ENCODE results near the gene SCRG1. TPM values are rescaled to one million over a fixed set of nuclear protein-coding genes. Genes with fewer than 3 reads are reported as not detected.

The SCRG1 gene
- total RNA-seq, 4 donors from 2014 or later, result 1.1 to 2.7 (median 1.8) TPM

DNA sequence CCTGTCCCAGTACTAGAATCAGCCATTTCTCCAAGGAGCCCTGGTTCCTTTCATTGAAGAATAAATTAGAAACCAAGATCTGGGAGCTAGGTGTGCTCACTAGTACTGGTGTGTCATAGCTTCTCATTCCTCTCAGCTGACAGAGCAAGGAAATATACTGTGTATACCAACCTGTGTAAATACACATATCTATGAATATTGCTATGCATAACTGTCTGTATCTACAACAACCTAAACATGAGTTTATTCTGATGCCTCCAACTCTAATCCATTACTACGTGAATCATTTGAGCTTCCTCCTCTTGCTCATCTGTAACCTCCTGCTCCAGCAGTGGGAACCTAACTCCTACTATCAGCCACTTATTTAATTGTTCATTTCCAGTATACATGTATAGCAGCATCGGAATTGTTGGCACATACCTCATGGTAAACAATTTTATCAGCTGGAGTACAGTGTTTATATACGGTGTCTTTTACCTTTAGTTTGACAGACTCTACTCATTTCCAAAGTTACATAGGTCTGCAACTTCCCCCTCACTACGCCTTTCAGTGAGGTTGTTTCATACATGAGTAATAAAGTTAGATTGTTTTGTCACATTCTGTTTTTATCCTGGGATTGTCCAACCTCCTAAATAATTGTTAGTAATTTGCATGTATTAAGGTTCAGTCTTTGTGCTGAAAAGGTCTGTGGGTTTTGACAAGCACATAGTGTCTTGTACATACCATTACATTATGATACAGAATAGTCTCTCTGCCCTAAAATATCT is 7.1 kb upstream of the SCRG1 start:
- ATAC-seq, result no peak
- H3K36me3 ChIP-seq, result peaks cover 0 to 47% of the 10 kb centered on the region in 2 donors
- no peaks in the 10 kb centered on the region for H3K9me3 ChIP-seq
- H3K4me1 ChIP-seq, result peaks cover 0 to 2% (median 0%) of the 10 kb centered on the region in 3 donors
- TF ChIP-seq POLR2A (IDR thresholded peaks at IDR 0.05) (no peak), EP300 (IDR thresholded peaks at IDR 0.05) (no peak), POLR2AphosphoS5 (IDR thresholded peaks at IDR 0.05) (no peak)
- TF ChIP-seq, protein P1, sequence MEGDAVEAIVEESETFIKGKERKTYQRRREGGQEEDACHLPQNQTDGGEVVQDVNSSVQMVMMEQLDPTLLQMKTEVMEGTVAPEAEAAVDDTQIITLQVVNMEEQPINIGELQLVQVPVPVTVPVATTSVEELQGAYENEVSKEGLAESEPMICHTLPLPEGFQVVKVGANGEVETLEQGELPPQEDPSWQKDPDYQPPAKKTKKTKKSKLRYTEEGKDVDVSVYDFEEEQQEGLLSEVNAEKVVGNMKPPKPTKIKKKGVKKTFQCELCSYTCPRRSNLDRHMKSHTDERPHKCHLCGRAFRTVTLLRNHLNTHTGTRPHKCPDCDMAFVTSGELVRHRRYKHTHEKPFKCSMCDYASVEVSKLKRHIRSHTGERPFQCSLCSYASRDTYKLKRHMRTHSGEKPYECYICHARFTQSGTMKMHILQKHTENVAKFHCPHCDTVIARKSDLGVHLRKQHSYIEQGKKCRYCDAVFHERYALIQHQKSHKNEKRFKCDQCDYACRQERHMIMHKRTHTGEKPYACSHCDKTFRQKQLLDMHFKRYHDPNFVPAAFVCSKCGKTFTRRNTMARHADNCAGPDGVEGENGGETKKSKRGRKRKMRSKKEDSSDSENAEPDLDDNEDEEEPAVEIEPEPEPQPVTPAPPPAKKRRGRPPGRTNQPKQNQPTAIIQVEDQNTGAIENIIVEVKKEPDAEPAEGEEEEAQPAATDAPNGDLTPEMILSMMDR (IDR thresholded peaks at IDR 0.05), result no peak
- 85 to 97% methylated on average over 4 of the region's 4 CpGs for WGBS, 2 donors (ENCODE audit: low coverage in 1 of 2)
- H3K4me3 ChIP-seq, result no peak overlapping the region
- no peak overlapping the region for H3K27ac ChIP-seq
- no peaks in the 10 kb centered on the region for H3K27me3 ChIP-seq

DNA sequence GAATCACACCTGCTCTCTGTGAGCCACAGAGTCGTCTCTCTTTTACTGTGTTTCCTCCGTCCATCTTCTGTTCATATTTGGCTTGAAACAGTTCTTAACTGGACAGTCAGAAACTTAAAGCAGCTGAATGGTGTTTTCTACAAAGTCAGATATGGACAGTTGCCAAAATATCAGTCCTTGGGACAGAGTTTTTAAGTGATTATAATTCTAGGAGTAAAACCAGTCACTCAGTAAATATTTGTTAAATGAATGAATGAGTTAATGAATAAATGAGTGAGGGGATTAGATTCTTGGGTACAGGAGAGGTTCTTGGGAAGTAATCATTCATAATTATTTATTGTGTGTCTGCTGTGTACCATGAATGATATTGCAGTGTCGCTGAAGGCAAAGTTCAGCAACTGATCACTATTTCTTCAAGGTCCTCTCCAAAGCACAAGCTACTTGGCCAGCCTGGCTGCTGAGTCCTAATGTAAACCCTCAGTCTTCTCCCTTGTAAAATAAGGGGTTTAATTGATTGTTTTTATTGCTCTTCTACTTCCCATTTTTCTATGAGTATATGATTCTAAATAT is 5.5 kb upstream of the SCRG1 start:
- no peak for ATAC-seq
- Histone ChIP-seq H3K9me3 (no peaks in the 10 kb centered on the region), H3K27ac (no peak overlapping the region), H3K4me1 (no peaks in the 10 kb centered on the region), H3K36me3 (peaks cover 0 to 37% of the 10 kb centered on the region in 2 donors), H3K27me3 (no peaks in the 10 kb centered on the region), H3K4me3 (no peak overlapping the region)
- TF ChIP-seq POLR2A (IDR thresholded peaks at IDR 0.05) (no peak), POLR2AphosphoS5 (IDR thresholded peaks at IDR 0.05) (no peak), EP300 (IDR thresholded peaks at IDR 0.05) (no peak)
- TF ChIP-seq, protein P1 (IDR thresholded peaks at IDR 0.05), result no peak
- 87 to 94% methylated on average over 3 of the region's 3 CpGs for WGBS, 2 donors (ENCODE audit: low coverage in 1 of 2)

DNA sequence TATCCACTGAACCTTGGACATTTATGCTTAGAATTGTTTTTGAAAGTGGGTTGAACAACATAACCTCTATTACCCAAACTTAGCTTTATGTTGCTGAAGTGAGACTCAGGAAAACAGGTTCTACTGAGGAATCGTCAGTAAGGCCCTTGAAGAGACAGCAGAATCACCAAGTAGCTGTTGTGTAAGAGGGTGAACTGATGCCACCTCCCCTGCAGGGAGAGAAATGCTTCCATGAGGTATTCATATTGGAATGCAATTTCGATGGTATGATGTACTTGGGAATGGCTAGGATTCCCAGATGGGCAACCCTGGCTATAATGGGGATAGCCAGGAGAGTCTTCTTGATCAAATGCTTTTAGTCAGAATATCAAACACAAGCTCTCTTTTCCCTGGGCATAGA is 4.1 kb upstream of the SCRG1 start:
- WGBS, 2 donors (ENCODE audit: low coverage in 1 of 2), result 100% methylated on average over 1 to 2 of the region's 2 CpGs
- H3K27me3 ChIP-seq, result no peaks in the 10 kb centered on the region
- H3K9me3 ChIP-seq, result no peaks in the 10 kb centered on the region
- ATAC-seq, result no peak
- no peak overlapping the region for H3K4me3 ChIP-seq
- peaks cover 0 to 34% of the 10 kb centered on the region in 2 donors for H3K36me3 ChIP-seq
- peaks cover 0 to 10% (median 0%) of the 10 kb centered on the region in 3 donors for H3K4me1 ChIP-seq
- no peak for TF ChIP-seq EP300 (IDR thresholded peaks at IDR 0.05)
- TF ChIP-seq, protein P1 (IDR thresholded peaks at IDR 0.05), result no peak
- no peak for TF ChIP-seq POLR2AphosphoS5 (IDR thresholded peaks at IDR 0.05)
- no peak for TF ChIP-seq POLR2A (IDR thresholded peaks at IDR 0.05)
- H3K27ac ChIP-seq, result no peak overlapping the region

DNA sequence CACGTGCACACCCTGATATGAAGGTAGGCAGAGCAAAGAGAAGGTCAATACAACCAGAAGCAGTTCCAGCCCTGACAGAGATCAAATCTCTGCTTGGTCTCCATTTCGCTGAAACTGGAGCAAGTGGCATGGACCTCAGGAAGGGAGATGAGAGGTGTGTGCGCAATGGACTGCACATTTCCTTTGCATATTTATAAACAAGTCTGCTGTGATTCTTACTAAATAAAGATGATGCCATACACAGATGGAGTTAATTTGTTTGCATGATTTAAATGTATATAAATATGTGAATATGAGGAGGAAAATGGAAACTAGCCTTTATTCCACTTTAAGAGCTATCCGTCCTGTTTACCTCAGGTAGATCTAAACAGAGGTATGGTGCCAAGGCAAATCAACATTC is 2.1 kb upstream of the SCRG1 start:
- TF ChIP-seq POLR2AphosphoS5 (IDR thresholded peaks at IDR 0.05) (no peak), POLR2A (IDR thresholded peaks at IDR 0.05) (no peak), EP300 (IDR thresholded peaks at IDR 0.05) (no peak)
- TF ChIP-seq, protein P1 (IDR thresholded peaks at IDR 0.05), result no peak
- Histone ChIP-seq H3K27ac (no peak overlapping the region), H3K4me3 (no peak overlapping the region), H3K27me3 (no peaks in the 10 kb centered on the region), H3K9me3 (no peaks in the 10 kb centered on the region), H3K36me3 (peaks cover 0 to 35% of the 10 kb centered on the region in 2 donors), H3K4me1 (peaks cover 0 to 16% (median 0%) of the 10 kb centered on the region in 3 donors)
- no peak for ATAC-seq
- WGBS, 2 donors (ENCODE audit: low coverage in 1 of 2), result 90 to 95% methylated on average over 3 to 4 of the region's 4 CpGs

DNA sequence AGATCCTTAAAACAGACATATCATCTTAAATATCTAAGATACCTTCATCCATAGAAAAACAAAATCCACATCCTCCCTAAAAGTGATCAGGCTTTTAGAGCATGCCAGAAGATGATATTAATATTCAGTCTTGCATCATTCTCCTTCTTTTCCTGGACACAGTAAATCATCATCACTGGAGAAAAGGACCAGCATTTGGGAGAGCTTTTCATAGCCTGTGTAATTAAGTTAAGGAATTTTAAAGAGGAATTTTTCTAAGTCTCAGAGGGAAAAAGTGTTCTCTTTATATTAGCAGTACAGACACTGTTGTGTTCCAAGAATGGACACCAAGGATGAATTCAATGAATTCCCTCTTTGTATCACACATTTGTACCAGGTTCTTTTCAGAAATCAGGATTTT is 696 bp downstream of the SCRG1 start:
- H3K9me3 ChIP-seq, result no peaks in the 10 kb centered on the region
- H3K27me3 ChIP-seq, result no peaks in the 10 kb centered on the region
- peak overlapping the region in 3 of 4 donors; percentile 11 to 57 (median 36) for H3K27ac ChIP-seq
- peaks cover 0 to 16% (median 0%) of the 10 kb centered on the region in 3 donors for H3K4me1 ChIP-seq
- H3K36me3 ChIP-seq, result peaks cover 0 to 27% of the 10 kb centered on the region in 2 donors
- no peak for ATAC-seq
- TF ChIP-seq POLR2AphosphoS5 (IDR thresholded peaks at IDR 0.05) (peak; percentile 39), POLR2A (IDR thresholded peaks at IDR 0.05) (no peak), EP300 (IDR thresholded peaks at IDR 0.05) (no peak)
- H3K4me3 ChIP-seq, result no peak overlapping the region
